ENCODE data around the gene SOX5. TPM values are rescaled to one million over a fixed set of nuclear protein-coding genes. Genes with fewer than 3 reads are reported as not detected.

The SOX5 gene
- total RNA-seq, 1 donor = 12.8 TPM

DNA sequence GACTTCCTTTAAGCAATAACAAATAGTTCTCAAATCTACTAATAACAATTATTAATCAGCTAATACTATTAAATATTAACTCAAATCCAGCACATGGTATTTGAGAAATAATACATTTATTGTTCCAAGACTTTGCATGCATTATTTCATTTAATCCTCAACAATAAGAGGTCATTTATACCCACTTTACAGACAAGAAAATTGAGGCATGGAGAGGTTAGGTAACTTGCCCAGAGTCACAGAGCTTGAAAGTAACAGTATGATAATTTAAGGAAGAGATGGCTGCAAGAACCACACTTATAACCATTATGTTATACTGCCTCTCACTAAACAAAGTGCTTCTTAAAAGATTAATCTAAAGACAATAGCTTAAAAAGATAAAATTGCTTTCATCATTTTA, 318.9 kb downstream of the SOX5 start:
- no peak overlapping the region for H3K4me3 ChIP-seq (ENCODE audit: low read depth, low read length)
- TF ChIP-seq, protein P1, sequence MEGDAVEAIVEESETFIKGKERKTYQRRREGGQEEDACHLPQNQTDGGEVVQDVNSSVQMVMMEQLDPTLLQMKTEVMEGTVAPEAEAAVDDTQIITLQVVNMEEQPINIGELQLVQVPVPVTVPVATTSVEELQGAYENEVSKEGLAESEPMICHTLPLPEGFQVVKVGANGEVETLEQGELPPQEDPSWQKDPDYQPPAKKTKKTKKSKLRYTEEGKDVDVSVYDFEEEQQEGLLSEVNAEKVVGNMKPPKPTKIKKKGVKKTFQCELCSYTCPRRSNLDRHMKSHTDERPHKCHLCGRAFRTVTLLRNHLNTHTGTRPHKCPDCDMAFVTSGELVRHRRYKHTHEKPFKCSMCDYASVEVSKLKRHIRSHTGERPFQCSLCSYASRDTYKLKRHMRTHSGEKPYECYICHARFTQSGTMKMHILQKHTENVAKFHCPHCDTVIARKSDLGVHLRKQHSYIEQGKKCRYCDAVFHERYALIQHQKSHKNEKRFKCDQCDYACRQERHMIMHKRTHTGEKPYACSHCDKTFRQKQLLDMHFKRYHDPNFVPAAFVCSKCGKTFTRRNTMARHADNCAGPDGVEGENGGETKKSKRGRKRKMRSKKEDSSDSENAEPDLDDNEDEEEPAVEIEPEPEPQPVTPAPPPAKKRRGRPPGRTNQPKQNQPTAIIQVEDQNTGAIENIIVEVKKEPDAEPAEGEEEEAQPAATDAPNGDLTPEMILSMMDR (IDR thresholded peaks at IDR 0.05; ENCODE audit: insufficient read depth, low read length) = no peak
- no peak for DNase-seq (ENCODE audit: low read depth)

DNA sequence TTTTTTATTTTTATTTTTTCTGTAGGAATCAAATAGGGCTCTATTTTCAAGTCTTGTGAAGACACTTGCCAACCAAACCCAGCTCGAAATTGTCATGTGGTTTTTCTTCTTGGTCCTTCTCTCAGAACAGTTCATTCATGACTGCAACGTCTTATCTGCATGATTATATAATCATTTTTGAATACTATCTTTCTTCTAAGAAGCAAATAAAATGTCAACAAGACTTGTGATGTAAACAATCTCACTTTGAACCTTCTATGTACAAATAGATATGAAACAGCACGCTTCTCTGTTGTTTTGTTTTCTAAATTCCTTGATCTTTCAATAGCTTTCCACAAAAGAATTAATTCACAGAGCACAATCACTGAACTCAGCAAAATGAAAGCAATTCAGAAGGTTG, 320.7 kb downstream of the SOX5 start:
- no peak for DNase-seq (ENCODE audit: low read depth)
- TF ChIP-seq, protein P1 (IDR thresholded peaks at IDR 0.05; ENCODE audit: insufficient read depth, low read length) = no peak

DNA sequence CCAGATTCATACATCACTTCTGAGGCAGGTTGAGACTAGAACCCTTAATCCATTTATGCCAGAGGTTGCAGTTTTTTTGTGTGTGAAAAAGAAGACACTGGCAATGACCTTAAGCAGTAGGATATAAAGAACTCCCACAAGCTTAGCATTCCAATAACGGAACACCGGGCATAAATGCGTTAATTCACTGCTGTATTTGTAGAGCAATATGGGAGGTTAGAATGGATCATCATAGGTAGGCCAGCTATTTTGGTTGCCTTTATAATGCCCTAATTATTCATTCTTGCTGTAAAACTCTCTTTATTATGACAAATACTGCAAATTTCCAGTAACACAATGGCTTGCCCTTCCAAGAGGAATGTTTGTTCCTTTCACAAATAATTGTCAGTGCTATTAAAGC, 322.7 kb downstream of the SOX5 start:
- TF ChIP-seq, protein P1 (IDR thresholded peaks at IDR 0.05; ENCODE audit: insufficient read depth, low read length) = no peak
- H3K4me3 ChIP-seq (ENCODE audit: low read depth, low read length) = no peak overlapping the region
- no peak for DNase-seq (ENCODE audit: low read depth)

More for the DNA sequence above, 320.7 kb downstream of the SOX5 start:
- H3K4me3 ChIP-seq (ENCODE audit: low read depth, low read length) = no peak overlapping the region

DNA sequence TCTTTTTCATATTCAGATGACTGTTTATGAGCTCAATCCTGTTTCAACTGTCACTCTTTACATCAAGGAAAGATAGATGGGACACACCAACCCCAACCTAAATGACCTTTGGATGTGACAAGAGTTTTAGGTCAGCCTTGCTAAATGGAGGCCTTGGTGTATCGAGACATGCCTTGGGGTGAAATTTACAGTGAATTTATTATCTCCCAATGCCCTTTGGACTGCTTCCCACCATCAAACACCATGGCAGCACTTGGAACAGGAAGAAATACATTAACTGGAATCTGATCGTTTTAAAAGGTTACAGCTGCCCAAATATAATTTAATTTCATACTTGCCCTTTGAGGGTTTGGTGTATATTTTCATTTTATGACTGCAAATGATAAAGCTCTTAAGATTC, 327.6 kb downstream of the SOX5 start:
- DNase-seq (ENCODE audit: low read depth) = no peak
- TF ChIP-seq, protein P1 (IDR thresholded peaks at IDR 0.05; ENCODE audit: insufficient read depth, low read length) = no peak
- H3K4me3 ChIP-seq (ENCODE audit: low read depth, low read length) = no peak overlapping the region

DNA sequence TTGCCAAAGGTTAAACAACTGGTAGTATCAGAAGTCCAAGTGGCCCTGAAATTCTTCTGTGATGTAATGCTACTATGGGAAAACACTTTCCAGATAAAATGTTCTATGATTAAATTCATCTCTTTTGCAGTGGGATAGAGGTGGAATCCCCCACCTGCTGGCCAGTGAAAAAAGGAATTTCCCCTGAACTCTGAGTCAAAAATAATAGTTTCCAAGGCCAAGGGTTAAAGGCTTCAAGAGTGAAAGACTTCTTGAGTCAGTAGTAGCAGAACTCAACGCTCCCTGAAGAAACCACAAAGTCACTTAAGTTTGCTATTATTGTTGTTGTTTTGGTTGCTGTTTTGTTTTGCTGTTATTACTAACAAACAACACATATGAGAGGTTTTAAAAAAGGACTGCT, 330.8 kb downstream of the SOX5 start:
- TF ChIP-seq, protein P1 (IDR thresholded peaks at IDR 0.05; ENCODE audit: insufficient read depth, low read length) = no peak

DNA sequence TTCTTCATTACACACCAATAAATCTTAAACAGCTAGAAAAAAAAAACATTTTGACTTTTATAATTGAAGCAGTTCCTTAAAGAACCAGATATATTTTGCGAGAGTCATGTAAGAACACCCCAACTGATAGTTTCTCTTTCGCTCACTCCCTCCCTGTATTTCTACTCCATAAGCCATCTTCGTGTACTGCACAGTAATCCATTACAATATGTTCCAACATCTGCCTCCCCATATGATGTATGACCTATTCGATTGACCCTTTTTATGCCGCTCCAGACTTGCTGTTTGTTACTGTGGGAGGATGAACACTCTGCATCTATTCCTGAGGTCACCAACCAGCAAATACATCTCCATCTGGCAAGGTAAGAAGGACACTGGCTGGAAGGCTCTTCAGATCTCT, 331.7 kb downstream of the SOX5 start:
- H3K4me3 ChIP-seq (ENCODE audit: low read depth, low read length) = no peak overlapping the region
- TF ChIP-seq, protein P1 (IDR thresholded peaks at IDR 0.05; ENCODE audit: insufficient read depth, low read length) = no peak
- no peak for DNase-seq (ENCODE audit: low read depth)

More for the DNA sequence above, 330.8 kb downstream of the SOX5 start:
- no peak for DNase-seq (ENCODE audit: low read depth)
- no peak overlapping the region for H3K4me3 ChIP-seq (ENCODE audit: low read depth, low read length)

DNA sequence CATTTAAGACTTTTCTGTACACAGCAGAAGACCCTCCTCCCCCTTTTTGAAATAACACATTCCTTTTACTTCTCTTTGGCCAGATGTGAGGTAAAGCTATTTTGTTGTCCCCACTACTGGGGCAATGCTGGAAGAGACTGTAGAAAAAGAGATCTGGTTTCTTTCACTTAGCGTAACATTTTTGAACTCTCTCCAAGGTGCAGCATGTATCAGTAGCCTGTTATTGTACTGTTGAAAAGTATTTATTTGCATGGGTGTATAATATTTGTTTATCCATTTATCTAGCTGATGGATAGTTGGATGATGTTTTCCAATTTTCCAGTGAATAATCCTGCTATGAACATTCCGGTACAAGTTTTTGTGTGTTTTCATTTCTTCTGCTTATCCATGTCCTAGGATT, 335.2 kb downstream of the SOX5 start:
- DNase-seq (ENCODE audit: low read depth) = no peak
- TF ChIP-seq, protein P1 (IDR thresholded peaks at IDR 0.05; ENCODE audit: insufficient read depth, low read length) = no peak
- no peak overlapping the region for H3K4me3 ChIP-seq (ENCODE audit: low read depth, low read length)
